ENCODE measurements around the gene KIAA0825.

Gene KIAA0825

GRCh38 chr5:94397508-94397907, 220.9 kb downstream of the KIAA0825 start:
- H2AFZ ChIP-seq, result no peak overlapping the region
- no peak for TF ChIP-seq CTCF (IDR thresholded peaks at IDR 0.05)
- H3K27ac ChIP-seq, result no peak overlapping the region

GRCh38 chr5:94396687-94397086, 221.7 kb downstream of the KIAA0825 start:
- H3K9ac ChIP-seq, result no peak overlapping the region
- H3K27me3 ChIP-seq (ENCODE audit: control insufficient read depth, insufficient read depth, low read length), result no peaks in the 10 kb centered on the region
- no peaks in the 10 kb centered on the region for H3K4me1 ChIP-seq
- no peak for TF ChIP-seq CTCF (IDR thresholded peaks at IDR 0.05)
- H3K4me3 ChIP-seq (ENCODE audit: low read depth, low read length), result no peak overlapping the region
- H2AFZ ChIP-seq, result no peak overlapping the region
- no peaks in the 10 kb centered on the region for H3K36me3 ChIP-seq (ENCODE audit: control insufficient read depth, insufficient read depth, low read length)
- H3K79me2 ChIP-seq, result no peaks in the 10 kb centered on the region
- H3K9me3 ChIP-seq (ENCODE audit: control insufficient read depth, low read length), result no peaks in the 10 kb centered on the region
- H3K27ac ChIP-seq, result no peak overlapping the region
- no peak overlapping the region for H3K4me2 ChIP-seq (ENCODE audit: low read length)

More at GRCh38 chr5:94397508-94397907, 220.9 kb downstream of the KIAA0825 start:
- Histone ChIP-seq H3K4me3 (ENCODE audit: low read depth, low read length) (no peak overlapping the region), H3K4me1 (no peaks in the 10 kb centered on the region), H3K27me3 (ENCODE audit: control insufficient read depth, insufficient read depth, low read length) (no peaks in the 10 kb centered on the region), H3K9me3 (ENCODE audit: control insufficient read depth, low read length) (no peaks in the 10 kb centered on the region), H3K36me3 (ENCODE audit: control insufficient read depth, insufficient read depth, low read length) (no peaks in the 10 kb centered on the region), H3K79me2 (no peaks in the 10 kb centered on the region), H3K4me2 (ENCODE audit: low read length) (no peak overlapping the region), H3K9ac (no peak overlapping the region)

GRCh38 chr5:94395468-94395867, 222.9 kb downstream of the KIAA0825 start:
- Histone ChIP-seq H3K36me3 (ENCODE audit: control insufficient read depth, insufficient read depth, low read length) (no peaks in the 10 kb centered on the region), H2AFZ (no peak overlapping the region), H3K27ac (no peak overlapping the region), H3K4me1 (no peaks in the 10 kb centered on the region), H3K79me2 (no peaks in the 10 kb centered on the region), H3K9me3 (ENCODE audit: control insufficient read depth, low read length) (no peaks in the 10 kb centered on the region), H3K4me3 (ENCODE audit: low read depth, low read length) (no peak overlapping the region), H3K9ac (no peak overlapping the region), H3K4me2 (ENCODE audit: low read length) (no peak overlapping the region), H3K27me3 (ENCODE audit: control insufficient read depth, insufficient read depth, low read length) (no peaks in the 10 kb centered on the region)
- no peak for TF ChIP-seq CTCF (IDR thresholded peaks at IDR 0.05)

- Histone ChIP-seq H3K79me2 (no peaks in the 10 kb centered on the region), H3K27me3 (ENCODE audit: control insufficient read depth, insufficient read depth, low read length) (no peaks in the 10 kb centered on the region), H2AFZ (no peak overlapping the region), H3K9ac (no peak overlapping the region), H3K36me3 (ENCODE audit: control insufficient read depth, insufficient read depth, low read length) (no peaks in the 10 kb centered on the region), H3K27ac (no peak overlapping the region), H3K4me2 (ENCODE audit: low read length) (no peak overlapping the region), H3K4me3 (ENCODE audit: low read depth, low read length) (no peak overlapping the region), H3K9me3 (ENCODE audit: control insufficient read depth, low read length) (no peaks in the 10 kb centered on the region), H3K4me1 (no peaks in the 10 kb centered on the region)
- no peak for TF ChIP-seq CTCF (IDR thresholded peaks at IDR 0.05)
Observed at GRCh38 chr5:94391996-94392395, 226.4 kb downstream of the KIAA0825 start.

GRCh38 chr5:94389515-94389899, 228.9 kb downstream of the KIAA0825 start:
- TF ChIP-seq CTCF (IDR thresholded peaks at IDR 0.05), result no peak
- H3K79me2 ChIP-seq, result no peaks in the 10 kb centered on the region
- no peak overlapping the region for H3K27ac ChIP-seq
- no peaks in the 10 kb centered on the region for H3K36me3 ChIP-seq (ENCODE audit: control insufficient read depth, insufficient read depth, low read length)
- H3K4me3 ChIP-seq (ENCODE audit: low read depth, low read length), result no peak overlapping the region
- H3K27me3 ChIP-seq (ENCODE audit: control insufficient read depth, insufficient read depth, low read length), result no peaks in the 10 kb centered on the region
- no peak overlapping the region for H3K9ac ChIP-seq
- H3K9me3 ChIP-seq (ENCODE audit: control insufficient read depth, low read length), result no peaks in the 10 kb centered on the region
- H3K4me2 ChIP-seq (ENCODE audit: low read length), result no peak overlapping the region
- H2AFZ ChIP-seq, result no peak overlapping the region
- H3K4me1 ChIP-seq, result no peaks in the 10 kb centered on the region
